GM18873 (cell line): Measurements from ENCODE around the gene LTB.
"Not testable (repeated sequence)": the region's sequence is repeated elsewhere in the genome, so short reads cannot be mapped to it uniquely, and the experiment has no call there.

Experiments
- ATAC-seq: cut with Tn5 transposase; IDR thresholded peaks from one replicate; pipeline ENCODE4 v1.9.1; 2021; ENCODE audit warnings: mild to moderate bottlenecking, moderate library complexity, moderate number of reproducible peaks; ENCODE audit not compliant: unreplicated experiment, low FRiP score

Gene LTB

DNA sequence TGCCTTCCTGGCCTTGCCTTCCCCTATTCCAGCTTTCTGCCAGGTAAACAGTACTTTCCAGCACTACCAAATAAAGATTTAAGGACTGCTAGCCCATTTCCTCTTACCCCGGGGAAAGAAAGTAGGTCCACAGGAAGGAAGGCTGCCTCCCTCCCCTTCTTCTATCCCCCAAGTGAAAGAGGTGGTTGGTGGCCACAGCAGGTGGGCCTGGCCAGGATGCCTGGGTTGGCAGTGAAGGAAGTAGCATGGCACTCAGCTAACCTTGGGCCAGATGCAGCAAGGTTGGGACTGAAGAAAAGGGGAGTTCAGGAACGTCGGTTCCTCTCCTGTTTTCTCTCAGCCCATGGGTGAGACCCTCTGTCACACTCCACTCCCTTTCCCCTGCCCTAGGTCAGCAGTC is 25.9 kb downstream of the LTB start:
- no peak for ATAC-seq

DNA sequence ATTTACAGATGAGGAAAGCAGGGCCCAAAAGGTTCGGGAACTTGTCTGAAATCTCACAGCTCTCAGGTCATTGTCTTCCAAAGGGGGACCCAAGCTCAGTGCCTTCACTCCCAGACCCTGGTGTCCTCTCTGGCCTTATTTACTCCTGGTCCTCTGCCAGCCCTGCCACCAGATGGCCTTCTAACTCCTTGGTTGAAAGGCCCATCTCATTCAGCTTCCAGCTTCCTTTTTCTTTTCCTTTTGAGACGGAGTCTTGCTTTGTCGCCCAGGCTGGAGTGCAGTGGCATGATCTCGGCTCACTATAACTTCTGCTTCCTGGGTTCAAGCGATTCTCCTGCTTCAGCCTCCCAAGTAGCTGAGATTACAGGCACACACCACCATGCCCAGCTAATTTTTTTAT is 30.9 kb downstream of the LTB start:
- not testable (repeated sequence) for ATAC-seq

DNA sequence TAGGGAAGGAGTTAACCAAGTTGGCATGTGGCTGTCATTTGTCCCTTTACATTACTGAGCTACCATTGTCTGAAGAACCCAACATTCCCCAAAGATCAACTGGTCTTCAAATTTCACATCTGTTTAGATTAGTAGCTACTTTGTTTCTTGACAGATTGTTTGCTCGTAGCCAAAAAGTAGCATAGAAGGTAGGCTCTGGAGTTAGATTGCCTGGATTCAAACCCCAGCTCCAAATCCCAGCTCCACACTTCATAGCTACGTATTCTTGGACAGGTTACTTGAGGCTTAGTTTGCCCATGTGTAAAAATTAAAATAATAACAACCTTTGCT is 33.7 kb downstream of the LTB start:
- ATAC-seq, result no peak

DNA sequence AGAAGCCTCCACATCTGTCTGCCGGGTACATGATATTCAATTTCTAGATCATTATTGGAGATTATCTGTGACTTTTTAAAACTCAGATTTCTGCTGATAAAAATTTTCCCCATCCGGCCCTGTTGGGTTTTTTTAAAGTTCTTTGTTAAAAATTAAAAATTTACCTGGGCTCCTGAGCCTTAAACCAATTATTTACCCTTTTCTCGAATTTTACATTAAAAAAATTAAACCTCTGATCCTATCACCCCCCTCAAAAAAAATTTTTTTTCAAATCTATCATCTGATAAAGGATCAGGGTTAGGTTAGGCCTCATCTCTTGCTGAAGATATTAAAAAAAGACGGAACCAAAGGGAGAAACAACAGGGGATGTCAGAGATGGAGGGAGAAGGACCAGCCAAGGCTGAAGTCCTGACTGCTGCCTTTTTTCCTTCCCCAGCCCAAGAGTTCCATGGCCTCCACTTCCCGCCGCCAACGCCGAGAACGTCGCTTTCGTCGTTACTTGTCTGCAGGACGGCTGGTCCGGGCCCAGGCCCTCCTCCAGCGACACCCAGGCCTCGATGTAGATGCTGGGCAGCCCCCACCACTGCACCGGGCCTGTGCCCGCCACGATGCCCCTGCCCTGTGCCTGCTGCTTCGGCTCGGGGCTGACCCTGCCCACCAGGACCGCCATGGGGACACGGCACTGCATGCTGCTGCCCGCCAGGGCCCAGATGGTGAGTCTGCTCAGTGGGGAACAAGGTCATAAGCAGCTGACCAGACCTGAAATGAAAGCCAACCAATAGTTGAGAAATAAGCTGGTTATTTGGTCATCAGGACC is 34.3 kb downstream of the LTB start:
- no peak for ATAC-seq

DNA sequence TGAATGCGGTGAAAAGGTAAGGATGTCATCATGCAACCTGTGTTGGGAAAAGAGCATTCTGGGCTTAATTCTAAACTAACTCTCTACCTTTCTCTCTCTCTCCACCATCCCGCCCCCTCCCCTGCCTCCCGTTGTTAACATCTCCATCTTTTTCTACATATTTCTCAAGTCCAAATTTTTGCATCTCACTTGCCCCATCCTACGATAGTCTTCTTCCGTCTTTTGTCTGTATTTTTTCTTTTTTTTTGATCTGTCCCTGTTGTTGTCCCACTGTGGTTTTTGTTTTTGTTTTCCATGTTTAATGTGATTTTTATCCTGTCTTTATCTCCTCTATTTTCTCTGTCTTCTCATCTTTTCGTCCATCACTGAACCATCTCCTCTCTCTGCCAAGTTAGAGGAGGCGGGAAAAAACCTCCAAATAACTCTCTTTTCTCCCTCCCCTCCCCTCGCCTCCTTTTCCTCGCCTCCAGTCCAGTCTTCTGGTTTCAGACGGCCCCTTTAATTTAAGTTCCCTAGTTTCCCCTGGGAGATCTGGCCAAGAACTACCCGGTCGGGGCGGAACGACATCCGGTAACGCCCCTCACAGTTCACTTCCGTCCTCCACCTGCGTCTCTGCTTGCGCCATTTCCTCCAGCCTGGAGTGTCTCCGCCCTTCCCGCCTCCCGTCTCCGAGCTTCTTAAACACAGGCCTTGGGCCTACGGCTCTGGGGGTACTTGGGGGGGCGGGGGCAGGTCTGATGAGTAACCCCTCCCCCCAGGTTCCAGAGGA is 35.1 kb downstream of the LTB start, which contains the start of gene NFKBIL1:
Gene NFKBIL1 (plus strand): TSS at position 651 of the 769 bp plus-strand sequence. CDS start 87 bp downstream, at position 738.
- no peak for ATAC-seq

DNA sequence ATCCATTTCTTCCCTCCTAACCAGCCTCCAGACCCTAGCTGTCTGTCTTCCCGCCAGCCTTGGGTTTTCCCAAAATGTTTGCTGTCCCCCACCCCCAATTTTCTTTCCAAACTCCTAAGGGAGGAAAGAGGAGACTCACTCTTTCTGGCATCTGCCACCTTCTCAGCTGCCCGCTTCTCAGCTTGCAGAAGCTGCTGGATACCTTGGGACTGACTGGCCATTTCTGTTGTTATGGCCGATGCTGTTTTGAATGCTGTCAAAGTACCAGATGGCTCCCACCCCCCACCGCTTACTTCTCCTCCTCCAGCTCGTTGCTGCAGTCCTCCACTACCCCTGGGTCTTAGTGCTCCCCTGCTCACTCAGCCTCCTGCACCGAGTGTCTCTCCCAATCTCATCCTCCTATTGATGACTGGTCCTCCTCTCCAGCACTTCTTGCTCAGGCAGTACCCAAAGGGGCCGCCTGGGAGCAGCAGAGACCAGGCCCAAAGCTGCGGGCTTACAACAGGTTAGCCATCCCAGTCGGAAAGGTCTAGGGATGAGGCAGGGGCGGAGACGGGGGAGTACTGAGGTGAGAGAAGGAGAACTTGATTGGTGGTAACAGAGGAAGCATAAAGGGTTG is 35.8 kb downstream of the LTB start, which contains the start of gene ATP6V1G2:
Gene ATP6V1G2 (minus strand): TSS at position 270 of the 619 bp plus-strand sequence. CDS start 49 bp downstream, at position 221.
- no peak for ATAC-seq

DNA sequence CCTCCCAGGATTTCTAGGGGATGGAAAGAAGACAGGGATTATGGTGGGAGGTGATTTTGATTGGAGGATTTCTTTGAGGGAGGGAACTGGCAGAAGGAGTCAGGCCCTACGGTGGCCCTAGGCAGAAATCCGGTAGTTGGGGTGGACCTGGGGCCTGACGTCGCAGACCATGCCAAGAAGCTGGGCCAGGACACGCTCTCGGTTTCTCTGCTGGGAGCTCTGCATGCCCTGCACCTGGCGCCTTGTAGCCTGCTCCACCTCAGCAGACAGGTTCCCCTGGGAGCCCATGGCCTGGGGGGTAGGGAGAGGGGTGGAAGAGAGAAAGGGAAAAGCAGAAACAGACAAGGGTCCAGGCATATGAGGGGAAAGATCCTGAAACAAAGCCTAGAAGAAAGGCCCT is 36.9 kb downstream of the LTB start:
- no peak for ATAC-seq

DNA sequence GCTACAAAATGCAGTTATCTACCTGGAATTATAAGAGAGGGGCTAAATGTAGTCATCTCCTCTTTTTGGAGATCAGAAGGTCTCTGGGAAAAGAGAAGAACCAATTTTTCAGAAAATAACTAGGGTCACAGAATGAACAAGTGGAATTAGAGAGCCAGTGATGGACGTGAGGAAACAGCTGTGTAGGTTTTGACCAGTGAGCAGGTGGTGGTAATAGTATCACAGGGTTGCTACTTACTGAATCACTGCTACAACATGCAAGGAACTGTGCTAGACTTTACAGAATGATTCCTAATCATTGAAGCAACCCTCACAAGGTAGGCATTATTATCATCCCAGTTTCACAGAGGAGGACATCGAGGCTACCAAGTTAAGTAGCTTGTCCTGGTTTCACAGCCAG is 37.5 kb downstream of the LTB start:
- no peak for ATAC-seq

DNA sequence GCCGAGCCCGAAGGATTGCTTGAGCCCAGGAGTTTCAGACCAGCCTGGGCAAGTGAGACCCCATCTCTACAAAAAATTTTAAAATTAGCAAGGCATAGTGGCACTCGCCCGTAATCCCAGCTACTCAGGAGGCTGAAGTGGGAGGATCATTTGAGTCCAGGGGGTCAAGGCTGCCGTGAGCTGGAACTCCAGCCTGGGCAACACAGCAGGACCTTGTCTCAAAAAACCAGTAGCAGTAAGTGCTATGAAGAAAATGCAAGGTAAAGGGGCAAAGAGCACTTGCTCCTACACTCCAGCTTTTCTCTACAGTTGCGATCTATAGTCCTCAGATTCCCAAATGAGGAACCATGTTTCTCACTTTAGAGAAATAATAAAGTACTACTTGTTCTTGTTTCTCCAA is 38.6 kb downstream of the LTB start:
- no peak for ATAC-seq

DNA sequence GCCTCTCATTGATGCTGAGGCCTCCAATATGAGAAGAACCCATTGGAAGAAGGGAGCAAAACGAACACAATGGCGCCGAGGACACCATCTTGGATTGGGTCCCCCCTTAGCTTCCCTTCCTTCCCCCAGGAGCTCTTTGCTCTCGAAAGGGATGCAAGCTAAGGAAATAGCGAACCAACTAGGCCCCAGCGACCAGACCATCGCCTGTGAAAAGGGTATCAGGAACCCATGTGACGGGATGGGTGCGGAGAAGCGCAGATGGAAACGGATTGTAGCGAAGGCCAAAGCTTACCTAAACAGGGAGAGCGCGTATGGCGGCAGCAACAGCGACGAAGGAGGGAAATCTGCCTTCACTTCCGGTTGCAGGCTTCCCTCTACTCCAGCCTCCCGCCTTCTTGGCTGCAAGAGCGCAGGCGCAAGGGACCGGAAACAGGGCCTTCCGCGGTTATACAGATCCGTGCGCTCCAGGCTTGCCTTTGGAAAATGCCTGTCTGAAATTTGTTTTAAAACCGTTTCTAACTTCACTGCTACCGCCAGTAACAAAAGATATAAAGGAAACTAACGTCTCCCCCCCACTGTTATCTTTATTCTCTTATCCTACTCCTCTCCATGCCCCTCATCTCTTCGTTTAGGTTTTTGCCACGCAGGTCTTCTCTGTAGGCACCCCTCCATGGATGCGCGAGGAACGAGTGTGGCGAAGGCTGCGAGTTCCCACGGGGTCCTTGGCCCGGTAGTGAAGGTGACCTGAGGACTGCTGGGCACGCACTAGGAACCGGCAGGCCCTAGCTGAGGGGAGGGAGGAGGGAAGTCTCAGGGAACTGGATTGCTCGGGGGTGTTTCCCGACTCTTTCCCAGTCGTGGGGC is 40.3 kb downstream of the LTB start, which contains the start of gene DDX39B:
Gene DDX39B (minus strand): TSS at position 346 of the 864 bp plus-strand sequence. CDS start 1,471 bp downstream, outside the sequence.
- ATAC-seq, result peak; percentile 57

DNA sequence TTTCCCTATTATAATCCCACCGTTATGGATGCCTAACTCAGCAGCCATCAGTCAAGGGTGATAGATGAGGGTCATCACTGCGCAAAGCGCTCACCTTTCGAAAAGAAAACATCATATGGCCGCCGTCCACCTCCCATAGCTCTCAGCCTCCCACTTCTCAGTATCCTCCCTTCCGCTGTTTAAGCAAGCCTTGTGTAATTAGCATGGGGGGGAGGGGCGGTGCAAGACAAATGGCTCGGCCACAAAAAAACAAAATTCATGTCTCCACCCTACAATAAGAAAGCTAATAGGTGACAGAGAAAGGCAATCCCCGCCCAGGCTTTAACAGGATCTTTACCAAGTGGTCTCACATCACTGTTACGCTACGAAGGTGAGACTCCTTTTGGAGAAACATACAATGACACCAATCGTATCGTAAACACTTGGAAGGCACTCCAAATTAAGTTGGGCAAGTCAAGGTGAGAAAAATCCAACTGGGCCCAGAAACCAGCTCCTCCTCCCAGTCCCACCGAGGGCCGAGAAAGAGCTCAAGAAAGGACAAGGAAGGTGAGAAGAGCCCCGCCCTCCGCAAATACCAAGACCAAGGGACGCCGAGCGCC is 41.1 kb downstream of the LTB start:
- ATAC-seq, result peak; percentile 5

DNA sequence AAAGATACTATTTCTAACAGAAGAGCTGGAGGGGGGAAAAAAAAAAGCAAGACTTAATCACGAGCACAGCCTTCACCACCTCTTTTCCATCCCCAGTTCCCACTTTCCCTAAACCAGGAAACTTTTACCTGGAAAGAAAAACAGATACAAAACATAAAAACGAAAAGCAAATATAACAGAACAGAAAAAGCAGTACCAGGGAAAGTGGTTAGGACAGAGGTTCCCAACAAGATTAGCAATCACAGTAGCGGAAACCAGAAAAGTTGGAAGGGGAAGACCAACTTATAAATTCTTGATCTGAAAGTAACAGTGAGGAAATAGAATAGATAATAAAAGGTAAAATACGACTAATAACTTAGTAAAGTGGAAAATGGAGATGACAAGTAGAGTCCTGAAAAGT is 41.6 kb downstream of the LTB start:
- no peak for ATAC-seq

DNA sequence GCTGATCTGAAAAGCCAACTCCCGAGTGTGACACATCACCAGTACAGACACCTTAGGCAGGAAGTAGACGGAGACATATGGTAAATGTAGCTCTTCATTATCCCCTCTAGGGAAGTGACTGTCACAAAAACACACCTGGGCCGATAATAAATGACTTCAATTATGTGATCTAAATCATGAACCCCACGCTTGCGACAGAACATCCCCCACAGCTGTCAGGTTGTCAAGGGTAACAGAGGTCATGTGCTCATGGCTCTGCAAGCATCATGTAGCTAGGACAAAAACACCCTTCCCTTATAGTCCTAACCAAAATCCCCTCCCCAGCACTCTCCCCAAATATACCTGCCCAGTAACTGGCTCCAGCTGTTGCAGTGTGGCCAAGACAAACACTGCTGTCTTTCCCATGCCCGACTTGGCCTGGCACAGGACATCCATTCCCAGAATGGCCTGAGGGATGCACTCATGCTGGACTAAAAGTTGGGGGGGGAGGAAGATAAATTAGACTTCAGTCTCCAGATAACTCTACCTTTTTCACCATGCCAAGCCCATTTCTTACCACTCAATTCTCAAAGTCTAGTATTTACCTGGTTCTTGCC is 43.3 kb downstream of the LTB start:
- ATAC-seq, result no peak

DNA sequence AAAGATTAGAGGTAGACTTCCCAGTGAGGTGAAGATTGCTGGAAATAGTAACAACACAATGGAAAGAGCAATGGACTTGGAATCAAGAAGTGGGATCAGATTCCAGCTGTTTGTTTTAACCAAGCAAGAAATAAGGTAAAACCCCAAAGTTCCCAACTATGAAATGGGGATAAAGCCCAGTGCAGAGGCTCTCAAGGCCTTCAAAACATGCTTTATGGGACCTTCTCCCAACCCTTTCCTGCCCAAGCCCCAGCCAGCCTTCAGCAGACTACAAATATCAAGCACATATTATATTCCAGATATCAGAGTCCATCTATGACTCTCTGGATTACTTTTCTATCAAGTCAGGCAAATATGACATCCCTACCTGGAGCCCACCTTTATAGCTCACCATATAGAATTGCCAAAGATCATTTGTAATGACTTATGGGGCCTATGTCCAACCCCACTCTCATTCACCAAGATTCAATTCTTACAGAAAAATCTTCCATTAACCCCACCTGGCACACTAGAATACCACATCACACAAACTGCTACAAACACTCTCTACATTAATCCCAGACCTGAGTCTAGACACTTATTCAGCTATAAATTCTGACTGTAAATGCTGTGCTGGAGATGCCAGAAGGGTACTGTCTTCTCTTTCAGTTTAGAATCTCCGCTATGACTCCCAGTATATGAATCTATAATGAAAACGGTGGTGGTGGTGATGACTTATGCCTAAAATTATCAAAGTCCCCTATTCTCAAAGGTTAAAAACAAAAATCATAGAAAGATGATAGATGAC is 46.5 kb downstream of the LTB start:
- no peak for ATAC-seq

DNA sequence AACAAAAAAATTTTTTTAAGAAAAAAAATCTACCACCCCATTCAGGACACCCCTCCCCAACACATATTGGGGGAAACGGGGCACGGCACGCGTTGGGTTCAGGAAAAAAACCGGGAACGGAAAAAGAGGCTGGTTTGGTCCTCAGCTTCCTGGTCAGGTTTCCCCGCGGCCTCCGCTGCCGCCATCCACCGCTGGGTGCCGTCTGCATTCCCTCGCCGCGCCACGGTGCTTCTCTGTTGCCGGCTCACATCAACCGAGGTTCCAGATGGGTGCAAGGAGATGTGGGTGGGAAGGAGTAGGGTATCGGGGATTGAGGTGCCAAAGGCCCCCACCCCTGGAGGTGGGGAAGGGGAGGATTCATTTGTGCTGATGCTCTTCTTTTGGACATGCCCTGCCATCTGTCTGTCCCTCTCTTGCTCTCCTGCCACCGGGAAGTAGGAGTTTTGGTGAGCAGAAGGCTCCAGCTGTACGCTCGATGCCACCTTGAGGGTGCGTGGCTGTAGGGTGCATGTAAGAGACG is 47.6 kb downstream of the LTB start:
- ATAC-seq, result no peak

DNA sequence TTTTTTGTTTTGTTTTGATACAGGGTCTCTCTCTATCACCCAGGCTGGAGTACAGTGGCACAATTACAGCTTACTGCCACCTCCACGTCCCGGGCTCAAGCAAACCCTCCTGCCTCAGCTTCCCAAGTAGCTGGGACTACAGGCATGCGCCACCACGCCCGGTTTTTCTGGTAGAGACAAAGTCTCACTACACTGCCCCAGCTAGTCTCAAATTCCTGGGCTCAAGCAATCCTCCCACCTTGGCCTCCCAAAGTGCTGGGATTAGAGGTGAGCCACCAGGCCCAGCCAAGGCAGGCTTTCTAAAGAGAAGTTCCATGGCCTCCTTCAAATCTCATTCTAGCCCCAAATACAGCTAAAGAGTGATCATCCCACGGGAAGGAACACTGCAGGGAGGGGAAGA is 48.2 kb downstream of the LTB start:
- no peak for ATAC-seq

DNA sequence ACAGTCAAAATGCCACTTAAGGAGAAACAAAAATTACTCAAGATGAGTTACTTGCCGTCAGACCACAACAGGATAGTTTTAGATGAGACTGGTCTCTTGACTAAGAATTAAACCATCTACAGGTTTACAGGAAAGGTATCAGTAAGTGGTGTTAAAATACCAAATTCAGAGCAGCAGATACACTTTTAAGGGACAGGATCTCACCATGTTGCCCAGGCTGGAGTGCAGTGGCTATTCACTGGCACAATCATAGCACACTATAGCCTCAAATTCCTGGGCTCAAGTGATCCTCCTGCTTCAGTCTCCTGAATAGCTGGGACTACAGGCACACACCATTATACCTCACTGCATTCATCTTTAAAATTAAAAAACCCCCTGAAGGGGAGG is 48.8 kb downstream of the LTB start:
- ATAC-seq, result no peak

DNA sequence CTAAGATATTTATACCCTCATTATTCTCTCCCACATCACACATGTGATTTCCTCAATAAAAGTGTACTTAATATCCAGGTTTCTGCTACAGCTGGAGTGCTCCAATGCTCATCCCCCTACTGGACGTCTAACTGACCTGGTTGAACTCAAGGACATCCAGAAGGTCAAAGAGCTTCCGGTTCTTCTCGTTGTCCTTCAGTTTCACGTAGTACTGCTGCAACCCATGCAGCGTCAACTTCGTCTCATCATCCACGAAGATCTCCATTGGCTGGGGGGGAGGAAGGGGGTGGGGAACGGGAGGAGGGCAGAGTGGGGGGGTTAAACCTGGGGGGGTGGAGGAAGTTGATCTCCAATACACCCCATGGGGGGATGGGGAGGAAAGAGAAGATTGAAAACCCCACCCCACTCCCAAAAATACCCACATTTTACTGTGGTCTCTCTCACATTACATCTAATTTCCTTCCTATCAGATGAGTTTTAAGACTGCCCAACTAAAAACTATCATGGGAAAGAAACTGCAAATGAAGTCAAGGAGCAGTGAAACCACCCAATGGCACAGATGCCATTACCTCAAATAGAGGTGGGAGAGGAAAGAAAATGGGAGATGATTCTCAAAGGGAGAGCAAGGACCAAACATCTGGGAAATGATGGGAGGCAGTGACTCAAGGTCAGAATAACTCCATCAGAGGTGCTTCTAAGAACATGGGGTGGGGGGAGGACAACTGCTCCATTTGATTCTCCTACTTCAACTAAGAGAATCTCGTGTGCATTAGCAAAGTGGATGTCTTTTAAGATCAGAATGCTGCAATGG is 49.4 kb downstream of the LTB start:
- no peak for ATAC-seq
